GM19328 (cell line): ENCODE measurements around the gene SORCS2.

Experiments used
- ATAC-seq: cut with Tn5 transposase; IDR thresholded peaks from one replicate; pipeline ENCODE4 v1.9.1; 2021; ENCODE audit warnings: mild to moderate bottlenecking, moderate library complexity; ENCODE audit not compliant: unreplicated experiment

SORCS2 gene

DNA sequence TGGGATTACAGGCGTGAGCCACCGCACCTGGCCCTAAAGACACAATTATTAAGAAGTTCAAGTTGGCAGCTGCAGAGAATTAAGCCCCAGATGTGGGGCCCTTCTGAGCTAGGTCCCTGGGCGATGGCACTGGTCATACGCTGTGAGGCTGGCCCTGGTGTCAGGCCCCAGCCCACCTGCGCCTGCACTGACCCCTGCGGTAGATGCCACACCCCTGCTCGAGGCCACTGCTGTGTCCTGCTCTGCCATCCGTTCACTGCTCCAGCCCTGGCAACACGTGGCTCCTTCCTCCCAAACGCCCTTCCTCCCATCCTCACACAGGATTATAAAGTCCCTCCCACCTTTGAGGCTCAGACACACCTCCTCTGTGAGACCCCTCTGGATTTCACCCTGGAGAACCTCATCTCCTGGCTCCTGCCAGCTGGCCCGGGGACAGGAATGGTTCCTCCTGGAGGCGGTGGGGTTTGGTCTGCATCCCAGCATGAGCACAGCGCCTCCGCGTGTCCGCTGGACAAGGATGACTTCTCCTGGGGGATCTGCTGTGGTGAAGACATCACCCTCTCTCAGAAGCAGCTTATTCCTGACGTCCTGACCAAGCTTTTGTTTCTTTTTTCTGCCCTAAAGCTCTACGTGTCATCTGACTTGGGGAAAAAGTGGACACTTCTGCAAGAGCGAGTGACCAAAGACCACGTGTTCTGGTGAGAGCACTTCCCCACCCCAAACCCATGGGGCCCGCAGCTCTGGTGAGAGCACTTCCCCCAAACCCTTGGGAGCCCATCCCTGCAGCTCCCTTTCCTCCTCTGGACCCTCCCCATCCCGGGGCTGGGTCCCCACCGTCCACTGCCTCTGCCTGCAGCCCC is 461.4 kb downstream of the SORCS2 start:
- no peak for ATAC-seq

GRCh38 chr4:7654550-7655445 is 462.5 kb downstream of the SORCS2 start:
- ATAC-seq, result no peak

GRCh38 chr4:7655511-7656243 is 463.3 kb downstream of the SORCS2 start:
- ATAC-seq, result no peak

GRCh38 chr4:7656244-7656800 is 464.0 kb downstream of the SORCS2 start:
- ATAC-seq, result no peak

DNA sequence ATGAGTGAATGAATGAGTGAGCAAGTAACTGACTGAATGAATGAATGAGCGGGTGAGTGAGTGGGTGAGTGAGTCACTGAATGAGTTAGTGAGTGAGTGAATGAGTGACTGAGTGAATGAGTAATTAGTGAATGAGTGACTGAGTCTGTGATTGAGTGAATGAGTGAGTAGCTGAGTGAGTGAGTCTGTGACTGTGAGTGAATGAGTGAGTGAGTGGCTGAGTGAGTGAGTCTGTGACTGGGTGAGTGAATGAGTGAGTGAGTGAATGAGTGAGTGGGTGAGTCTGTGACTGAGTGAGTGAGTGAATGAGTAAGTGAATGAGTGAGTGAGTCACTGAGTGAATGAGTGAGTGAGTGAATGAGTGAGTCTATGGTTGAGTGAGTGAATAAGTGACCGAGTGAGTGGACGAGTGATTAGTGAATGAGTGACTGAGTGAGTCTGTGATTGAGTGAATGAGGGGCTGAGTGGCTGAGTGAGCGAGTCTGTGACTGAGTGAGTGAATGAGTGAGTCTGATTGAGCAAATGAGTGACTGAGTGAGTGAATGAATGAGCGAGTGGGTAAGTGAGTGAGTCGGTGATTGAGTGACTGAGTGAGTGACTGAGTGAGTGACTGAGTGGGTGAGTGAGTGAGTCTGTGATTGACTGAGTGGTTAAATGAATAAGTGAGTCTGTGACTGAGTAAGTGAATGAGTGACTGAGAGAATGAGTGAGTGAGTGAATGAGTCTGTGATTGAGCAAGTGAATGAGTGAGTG is 465.4 kb downstream of the SORCS2 start:
- no peak for ATAC-seq

GRCh38 chr4:7658341-7659204 is 466.2 kb downstream of the SORCS2 start:
- no peak for ATAC-seq

- no peak for ATAC-seq
Observed at GRCh38 chr4:7659429-7660175, 467.3 kb downstream of the SORCS2 start.

DNA sequence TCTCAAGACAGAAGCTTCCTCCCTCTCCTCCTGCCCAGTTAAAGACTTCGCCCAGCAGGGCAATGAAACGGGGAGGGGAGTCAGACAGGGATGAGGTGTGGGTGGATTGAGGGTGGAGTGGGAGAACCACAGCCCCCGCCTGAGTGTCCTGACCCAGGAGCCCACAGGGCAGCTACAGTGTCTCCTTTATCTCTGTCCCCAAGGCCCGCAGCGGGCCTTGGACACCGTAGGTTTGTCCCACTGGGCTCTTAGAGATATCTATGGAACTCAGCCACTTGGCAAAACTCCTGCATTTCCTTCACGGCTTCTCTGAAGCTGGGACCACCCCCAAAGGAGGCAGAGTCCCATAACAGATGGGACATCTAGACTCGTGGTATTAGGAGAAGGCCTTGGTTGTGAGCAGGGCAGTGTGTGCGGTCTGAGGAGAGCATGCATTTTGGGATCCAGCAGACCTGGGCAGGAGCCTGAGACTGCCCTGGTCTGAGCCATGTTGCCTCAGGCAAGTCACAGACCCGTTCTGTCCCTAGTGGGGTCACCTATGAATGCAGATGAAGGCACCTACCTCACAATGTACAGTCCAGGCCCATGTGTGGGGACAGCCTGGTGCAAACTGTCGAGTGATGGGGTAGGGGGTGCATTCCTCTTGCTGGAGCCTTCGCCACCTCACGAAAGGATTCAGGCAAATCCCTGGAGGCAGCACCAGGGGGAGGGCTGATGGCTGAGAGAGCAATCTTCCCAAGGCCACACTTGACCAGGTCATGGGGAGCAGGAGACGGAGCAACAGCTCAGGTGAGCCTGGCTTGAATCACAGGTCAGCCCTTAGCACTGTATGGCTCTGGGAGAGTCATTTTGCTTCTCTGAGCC is 468.1 kb downstream of the SORCS2 start:
- no peak for ATAC-seq

DNA sequence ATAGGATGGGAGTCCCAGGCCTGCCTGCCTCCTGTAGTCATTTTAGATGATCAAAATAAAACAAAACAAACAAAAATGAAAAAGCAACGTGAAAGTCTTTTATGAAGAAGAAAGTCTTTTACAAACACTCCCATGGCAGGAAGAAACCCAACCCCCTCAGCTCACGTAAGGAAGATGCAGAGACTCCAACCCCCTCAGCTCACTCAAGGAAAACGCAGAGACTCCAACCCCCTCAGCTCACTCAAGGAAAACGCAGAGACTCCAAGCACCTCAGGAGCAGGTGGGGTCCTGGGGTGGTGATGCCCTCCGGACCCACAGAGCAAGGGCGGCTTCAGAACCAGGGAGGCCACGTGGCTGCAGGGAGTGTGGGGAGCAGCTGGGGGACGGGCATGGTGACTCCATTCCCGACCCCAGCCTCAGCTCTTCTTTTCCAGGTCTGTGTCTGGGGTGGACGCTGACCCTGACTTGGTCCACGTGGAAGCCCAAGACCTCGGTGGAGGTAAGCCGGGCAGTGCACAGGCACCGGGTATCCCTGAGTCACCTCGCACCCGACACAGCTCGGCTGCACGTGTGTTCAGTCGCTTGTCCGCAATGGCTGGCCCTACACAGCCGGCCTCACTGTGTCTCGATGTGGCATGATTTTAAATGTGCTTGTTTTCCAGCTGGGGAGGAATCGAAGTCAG is 468.9 kb downstream of the SORCS2 start:
- ATAC-seq, result no peak

DNA sequence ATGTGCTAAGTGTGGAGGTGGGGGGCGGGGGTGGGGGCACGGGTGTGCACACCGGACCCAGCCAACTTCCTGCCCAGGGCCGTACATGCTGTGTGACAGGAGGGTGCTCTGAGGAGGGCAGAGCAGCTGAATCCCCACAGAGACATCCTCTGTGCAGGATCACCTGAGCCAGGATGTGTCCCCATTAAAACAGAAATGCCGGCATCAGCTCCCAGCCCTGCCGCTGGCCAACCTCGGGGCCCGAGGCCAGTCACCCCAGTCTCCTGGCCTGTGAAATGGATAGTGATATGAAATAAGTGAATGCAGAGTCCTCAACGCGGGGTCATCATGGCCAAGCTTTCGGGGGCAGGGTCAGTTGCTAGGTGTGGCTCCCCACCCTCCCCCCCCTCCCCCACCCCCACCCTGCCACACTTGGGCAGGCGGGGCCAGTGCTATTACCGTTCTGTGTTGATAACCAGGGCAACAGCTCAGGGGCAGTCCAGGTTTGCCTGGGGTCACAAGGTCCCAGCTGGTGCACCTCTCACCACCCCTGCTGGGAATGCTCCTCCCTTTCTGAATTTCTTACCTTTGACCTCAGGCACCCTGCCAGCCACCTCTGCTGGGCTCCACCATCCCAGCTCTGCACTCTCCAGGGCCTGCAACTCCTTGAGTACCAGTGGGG is 469.6 kb downstream of the SORCS2 start:
- ATAC-seq, result no peak

DNA sequence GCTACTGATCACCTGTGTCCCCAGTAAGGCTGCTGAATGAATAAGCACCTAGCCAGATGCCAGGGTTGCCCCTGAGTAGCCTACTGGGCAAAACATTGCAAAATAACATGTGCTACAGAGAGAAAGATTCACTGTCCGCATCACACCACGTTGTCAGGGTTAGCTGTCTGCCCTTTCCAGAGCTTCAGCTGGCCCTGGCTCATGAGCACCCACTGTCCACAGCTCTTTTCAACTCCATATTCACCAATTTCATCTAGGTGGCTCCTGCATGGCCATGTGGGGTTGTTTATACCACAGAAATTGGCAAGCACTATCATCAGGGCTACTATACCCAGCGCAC is 470.1 kb downstream of the SORCS2 start:
- ATAC-seq, result no peak

GRCh38 chr4:7663075-7663541 is 470.8 kb downstream of the SORCS2 start:
- ATAC-seq, result no peak

DNA sequence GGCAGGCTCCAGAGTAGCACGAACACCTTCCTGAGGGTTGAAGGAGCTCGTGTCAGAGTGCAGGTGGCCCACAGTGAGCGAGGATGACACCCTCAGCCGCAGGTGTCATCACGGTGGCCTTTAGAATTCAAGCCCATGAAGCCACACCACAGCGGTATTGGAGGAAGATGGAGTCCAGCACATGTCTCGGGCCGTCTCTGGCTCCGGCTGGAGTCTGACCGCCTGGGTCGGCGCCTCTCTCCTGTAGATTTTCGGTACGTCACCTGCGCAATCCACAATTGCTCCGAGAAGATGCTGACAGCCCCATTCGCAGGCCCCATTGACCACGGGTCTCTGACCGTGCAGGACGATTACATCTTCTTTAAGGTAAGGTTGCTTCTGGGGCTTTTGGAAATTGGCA is 471.8 kb downstream of the SORCS2 start:
- no peak for ATAC-seq

DNA sequence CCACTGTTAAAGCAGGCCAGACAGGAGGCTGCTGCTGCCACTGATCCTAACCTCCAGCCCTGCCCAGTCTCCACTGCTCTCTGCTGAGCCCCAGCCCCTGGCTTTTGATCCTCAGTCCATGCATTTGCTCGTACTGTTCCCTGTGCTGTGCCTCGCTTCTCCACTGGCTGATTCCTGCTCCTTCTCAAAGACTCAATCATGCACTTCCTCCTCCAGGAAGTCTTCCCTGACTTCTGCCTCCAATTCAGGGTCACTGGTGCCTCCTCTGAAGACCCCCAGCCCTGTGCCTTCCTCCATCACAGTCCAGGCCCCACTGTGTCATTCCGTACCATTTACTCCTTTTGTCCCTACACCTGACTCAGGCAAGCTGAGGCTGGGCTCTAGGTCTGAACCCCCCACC is 473.0 kb downstream of the SORCS2 start:
- ATAC-seq, result no peak

- ATAC-seq, result no peak
Observed at GRCh38 chr4:7666011-7666410, 473.7 kb downstream of the SORCS2 start.

GRCh38 chr4:7666744-7667143 is 474.4 kb downstream of the SORCS2 start:
- ATAC-seq, result no peak

GRCh38 chr4:7668271-7668670 is 475.9 kb downstream of the SORCS2 start:
- no peak for ATAC-seq
